ENCODE data around the gene RMDN3. TPM values are rescaled to one million over a fixed set of nuclear protein-coding genes. Genes with fewer than 3 reads are reported as not detected.

RMDN3 gene
- total RNA-seq, 1 donor from 2014 or later, result 30.2 TPM

GRCh38 chr15:40773902-40774301 is 18.8 kb upstream of the RMDN3 start:
- no peak overlapping the region for H3K4me3 Mint-ChIP-seq (ENCODE audit: unreplicated experiment)
- H3K9me3 Mint-ChIP-seq (ENCODE audit: unreplicated experiment), result no peaks in the 10 kb centered on the region
- no peak for DNase-seq (ENCODE audit: extremely low spot score, unreplicated experiment)
- TF ChIP-seq CTCF (IDR thresholded peaks at IDR 0.05), result no peak
- H3K27me3 Mint-ChIP-seq (ENCODE audit: unreplicated experiment), result no peaks in the 10 kb centered on the region
- H3K36me3 Mint-ChIP-seq (ENCODE audit: unreplicated experiment), result peaks cover 26% of the 10 kb centered on the region
- peaks cover 29% of the 10 kb centered on the region for H3K4me1 Mint-ChIP-seq (ENCODE audit: unreplicated experiment)
- no peak overlapping the region for H3K27ac Mint-ChIP-seq (ENCODE audit: unreplicated experiment)

- Mint-ChIP-seq H3K36me3 (ENCODE audit: unreplicated experiment) (peaks cover 26% of the 10 kb centered on the region), H3K4me1 (ENCODE audit: unreplicated experiment) (peaks cover 32% of the 10 kb centered on the region), H3K27me3 (ENCODE audit: unreplicated experiment) (no peaks in the 10 kb centered on the region), H3K4me3 (ENCODE audit: unreplicated experiment) (no peak overlapping the region), H3K9me3 (ENCODE audit: unreplicated experiment) (no peaks in the 10 kb centered on the region), H3K27ac (ENCODE audit: unreplicated experiment) (no peak overlapping the region)
- no peak for TF ChIP-seq CTCF (IDR thresholded peaks at IDR 0.05)
- no peak for DNase-seq (ENCODE audit: extremely low spot score, unreplicated experiment)
Observed at GRCh38 chr15:40773496-40773895, 18.4 kb upstream of the RMDN3 start.

GRCh38 chr15:40772014-40772413 is 17.0 kb upstream of the RMDN3 start:
- no peak overlapping the region for H3K27ac Mint-ChIP-seq (ENCODE audit: unreplicated experiment)
- peaks cover 26% of the 10 kb centered on the region for H3K4me1 Mint-ChIP-seq (ENCODE audit: unreplicated experiment)
- H3K27me3 Mint-ChIP-seq (ENCODE audit: unreplicated experiment), result no peaks in the 10 kb centered on the region
- no peak for TF ChIP-seq CTCF (IDR thresholded peaks at IDR 0.05)
- H3K9me3 Mint-ChIP-seq (ENCODE audit: unreplicated experiment), result no peaks in the 10 kb centered on the region
- no peak overlapping the region for H3K4me3 Mint-ChIP-seq (ENCODE audit: unreplicated experiment)
- H3K36me3 Mint-ChIP-seq (ENCODE audit: unreplicated experiment), result peaks cover 26% of the 10 kb centered on the region
- no peak for DNase-seq (ENCODE audit: extremely low spot score, unreplicated experiment)

- peaks cover 22% of the 10 kb centered on the region for H3K4me1 Mint-ChIP-seq (ENCODE audit: unreplicated experiment)
- DNase-seq (ENCODE audit: extremely low spot score, unreplicated experiment), result no peak
- no peaks in the 10 kb centered on the region for H3K9me3 Mint-ChIP-seq (ENCODE audit: unreplicated experiment)
- H3K36me3 Mint-ChIP-seq (ENCODE audit: unreplicated experiment), result peaks cover 21% of the 10 kb centered on the region
- H3K4me3 Mint-ChIP-seq (ENCODE audit: unreplicated experiment), result no peak overlapping the region
- H3K27me3 Mint-ChIP-seq (ENCODE audit: unreplicated experiment), result no peaks in the 10 kb centered on the region
- no peak overlapping the region for H3K27ac Mint-ChIP-seq (ENCODE audit: unreplicated experiment)
- TF ChIP-seq CTCF (IDR thresholded peaks at IDR 0.05), result no peak
Observed at GRCh38 chr15:40771242-40771641, 16.2 kb upstream of the RMDN3 start.

- H3K4me3 Mint-ChIP-seq (ENCODE audit: unreplicated experiment), result no peak overlapping the region
- no peak for DNase-seq (ENCODE audit: extremely low spot score, unreplicated experiment)
- no peaks in the 10 kb centered on the region for H3K9me3 Mint-ChIP-seq (ENCODE audit: unreplicated experiment)
- peaks cover 30% of the 10 kb centered on the region for H3K4me1 Mint-ChIP-seq (ENCODE audit: unreplicated experiment)
- peak overlapping the region; percentile 62 for H3K27ac Mint-ChIP-seq (ENCODE audit: unreplicated experiment)
- TF ChIP-seq CTCF (IDR thresholded peaks at IDR 0.05), result no peak
- no peaks in the 10 kb centered on the region for H3K27me3 Mint-ChIP-seq (ENCODE audit: unreplicated experiment)
- peaks cover 16% of the 10 kb centered on the region for H3K36me3 Mint-ChIP-seq (ENCODE audit: unreplicated experiment)
Observed at GRCh38 chr15:40770147-40770721, 15.2 kb upstream of the RMDN3 start.

Data from osteocyte (in vitro differentiated cells).